Brain microvascular endothelial cell (primary cell): ENCODE results near the gene UHRF1.

Experiments
- DNase-seq: peaks from one replicate; pipeline ENCODE4 v3.0.0-alpha.2; 2020
- H3K27ac ChIP-seq: fragments of 250-450 bp; sonication (Bioruptor Pico); 2 replicates; pipeline ENCODE4 v1.5.1; 2020; ENCODE audit warnings: mild to moderate bottlenecking, moderate library complexity
- H3K27me3 ChIP-seq: fragments of 250-450 bp; sonication (Bioruptor Pico); replicated peaks from 2 replicates; pipeline ENCODE4 v1.5.1; 2020; ENCODE audit warnings: mild to moderate bottlenecking
- H3K36me3 ChIP-seq: fragments of 250-450 bp; sonication (Bioruptor Pico); replicated peaks from 2 replicates; pipeline ENCODE4 v1.5.1; 2020; ENCODE audit warnings: mild to moderate bottlenecking
- H3K4me3 ChIP-seq: 2 replicates; pipeline ENCODE4 v1.5.1; 2011; ENCODE audit warnings: low read depth, mild to moderate bottlenecking, control low read depth, low read length, moderate library complexity
- in situ Hi-C: cut with HindIII; loops from 2 replicates; pipeline ENCODE4 v1.10.0; 2017; ENCODE audit warnings: low sequenced_read_pairs, low pct_ligation_motif_present
- TF ChIP-seq, protein P1 (sequence below): IDR thresholded peaks from 2 replicates; pipeline ENCODE4 v1.5.1; 2011; ENCODE audit warnings: low read depth, mild to moderate bottlenecking, moderate library complexity, low read length, control low read depth, inconsistent platforms; ENCODE audit errors: missing control alignments

The UHRF1 gene

DNA sequence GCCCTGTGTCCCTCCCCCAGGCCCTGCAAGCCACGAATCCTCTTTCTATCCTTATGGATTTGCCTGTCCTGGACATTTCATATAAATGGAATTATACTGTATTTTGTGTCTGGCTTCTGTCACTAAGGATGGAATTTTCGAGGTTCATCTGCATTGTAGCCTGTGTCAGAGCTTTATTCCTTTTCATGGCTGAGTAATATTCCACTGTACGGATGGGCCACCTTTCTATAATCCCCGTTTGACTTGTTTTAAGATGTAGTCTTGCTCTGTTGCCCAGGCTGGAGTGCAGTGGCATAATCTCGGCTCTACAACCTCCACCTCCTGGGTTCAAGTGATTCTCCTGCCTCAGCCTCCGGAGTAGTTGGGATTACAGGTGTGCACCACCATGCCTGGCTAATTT, 55.8 kb downstream of the UHRF1 start:
- Histone ChIP-seq H3K27ac (no peak overlapping the region), H3K4me3 (no peak overlapping the region), H3K27me3 (no peaks in the 10 kb centered on the region), H3K36me3 (peaks cover 6% of the 10 kb centered on the region)
- TF ChIP-seq, protein P1, sequence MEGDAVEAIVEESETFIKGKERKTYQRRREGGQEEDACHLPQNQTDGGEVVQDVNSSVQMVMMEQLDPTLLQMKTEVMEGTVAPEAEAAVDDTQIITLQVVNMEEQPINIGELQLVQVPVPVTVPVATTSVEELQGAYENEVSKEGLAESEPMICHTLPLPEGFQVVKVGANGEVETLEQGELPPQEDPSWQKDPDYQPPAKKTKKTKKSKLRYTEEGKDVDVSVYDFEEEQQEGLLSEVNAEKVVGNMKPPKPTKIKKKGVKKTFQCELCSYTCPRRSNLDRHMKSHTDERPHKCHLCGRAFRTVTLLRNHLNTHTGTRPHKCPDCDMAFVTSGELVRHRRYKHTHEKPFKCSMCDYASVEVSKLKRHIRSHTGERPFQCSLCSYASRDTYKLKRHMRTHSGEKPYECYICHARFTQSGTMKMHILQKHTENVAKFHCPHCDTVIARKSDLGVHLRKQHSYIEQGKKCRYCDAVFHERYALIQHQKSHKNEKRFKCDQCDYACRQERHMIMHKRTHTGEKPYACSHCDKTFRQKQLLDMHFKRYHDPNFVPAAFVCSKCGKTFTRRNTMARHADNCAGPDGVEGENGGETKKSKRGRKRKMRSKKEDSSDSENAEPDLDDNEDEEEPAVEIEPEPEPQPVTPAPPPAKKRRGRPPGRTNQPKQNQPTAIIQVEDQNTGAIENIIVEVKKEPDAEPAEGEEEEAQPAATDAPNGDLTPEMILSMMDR = no peak
- in situ Hi-C loops = no loop called here
- DNase-seq = no peak

DNA sequence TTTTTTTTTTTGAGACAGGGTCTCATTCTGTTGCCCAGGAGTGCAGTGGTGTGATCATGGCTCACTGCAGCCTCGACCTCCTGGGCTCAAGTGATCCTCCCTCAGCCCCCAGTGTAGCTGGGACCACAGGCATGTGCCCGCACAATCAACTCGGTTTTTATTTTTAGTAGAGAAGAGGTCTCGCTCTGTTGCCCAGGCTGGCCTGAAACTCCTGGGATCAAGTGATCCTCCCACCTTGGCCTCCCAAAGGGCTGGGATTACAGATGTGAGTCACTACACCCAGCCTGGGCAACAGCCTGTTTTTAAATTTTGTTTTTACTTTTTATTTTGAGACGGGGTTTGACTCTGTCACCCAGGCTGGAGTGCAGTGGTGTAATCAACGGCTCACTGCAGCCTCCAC, 57.3 kb downstream of the UHRF1 start:
- TF ChIP-seq, protein P1 = no peak

DNA sequence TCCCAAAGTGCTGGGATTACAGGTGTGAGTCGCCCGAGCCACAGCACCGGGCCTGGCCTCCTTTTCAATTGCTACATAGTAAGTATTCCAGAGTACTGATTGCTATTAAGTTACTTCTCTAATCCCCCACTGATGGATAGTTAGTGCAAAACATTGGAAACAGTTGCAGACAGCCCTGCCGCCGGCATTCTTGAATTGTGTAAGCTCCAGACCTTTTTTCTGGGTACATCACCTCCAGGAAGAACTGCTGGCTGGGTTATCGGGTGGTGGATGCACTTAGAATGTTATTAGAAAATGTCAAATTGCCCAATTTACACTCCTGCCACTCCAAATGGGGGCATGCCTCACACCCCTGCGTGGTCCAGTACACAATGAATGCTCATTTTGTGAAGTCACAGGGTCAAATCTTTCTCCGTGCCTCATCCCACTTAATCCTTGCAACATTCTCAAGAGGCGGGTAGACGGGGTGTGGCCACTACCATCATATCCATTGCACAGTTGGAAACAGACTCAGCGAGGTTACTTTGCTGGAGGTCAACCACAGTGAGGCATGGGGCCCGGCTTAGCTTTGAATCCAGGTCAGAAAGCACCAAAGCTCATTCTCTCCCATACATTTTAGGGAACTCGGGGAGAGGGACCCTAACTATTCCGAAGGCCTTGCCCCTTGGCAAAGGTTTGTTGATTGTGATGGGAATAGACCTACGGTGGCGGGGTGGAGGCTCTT, 58.6 kb downstream of the UHRF1 start:
- Histone ChIP-seq H3K36me3 (no peaks in the 10 kb centered on the region), H3K27me3 (no peaks in the 10 kb centered on the region), H3K27ac (no peak overlapping the region), H3K4me3 (peak overlapping the region; percentile 40)
- in situ Hi-C loops = no loop called here
- TF ChIP-seq, protein P1 = no peak
- no peak for DNase-seq

More for the DNA sequence above, 57.3 kb downstream of the UHRF1 start:
- no peaks in the 10 kb centered on the region for H3K27me3 ChIP-seq
- H3K4me3 ChIP-seq = no peak overlapping the region
- no peak for DNase-seq
- H3K36me3 ChIP-seq = peaks cover 5% of the 10 kb centered on the region
- in situ Hi-C loops = no loop called here
- no peak overlapping the region for H3K27ac ChIP-seq

DNA sequence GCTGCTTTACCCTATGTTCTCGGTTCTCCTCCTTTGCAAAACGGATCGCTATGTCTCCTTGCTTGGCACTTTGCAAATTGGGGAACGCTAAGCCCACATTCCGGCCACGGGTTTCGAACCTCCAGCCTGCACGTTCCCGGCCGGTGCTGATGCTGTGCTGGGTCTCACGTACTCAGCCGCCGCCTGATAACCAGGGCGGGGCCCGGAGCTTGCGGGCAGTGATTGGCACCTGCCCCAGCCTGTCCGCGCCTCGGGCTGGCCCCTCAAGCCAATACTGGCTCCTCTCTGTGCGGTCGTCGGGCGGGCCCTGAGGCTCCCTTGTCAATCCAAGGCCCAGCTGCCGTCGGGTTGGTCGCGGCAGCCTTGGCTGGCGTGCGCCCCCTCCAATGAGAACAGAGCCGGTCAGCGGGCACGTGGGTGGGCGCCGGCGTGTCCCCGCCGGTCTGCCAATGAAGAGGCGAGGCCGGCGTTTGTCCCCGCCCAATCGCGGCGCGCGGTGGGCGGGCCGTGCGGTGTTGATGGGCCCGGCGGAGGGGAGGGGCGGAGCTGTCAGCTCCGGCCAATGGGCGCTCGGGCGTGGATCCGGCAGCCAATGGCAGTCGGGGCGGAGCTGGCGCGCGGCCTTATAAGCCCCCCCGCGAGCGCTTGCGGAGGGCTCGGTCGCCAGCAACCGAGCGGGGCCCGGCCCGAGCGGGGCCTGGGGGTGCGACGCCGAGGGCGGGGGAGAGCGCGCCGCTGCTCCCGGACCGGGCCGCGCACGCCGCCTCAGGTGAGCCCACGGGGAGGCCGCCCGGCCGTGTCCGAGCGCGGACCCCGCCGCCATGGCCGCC, 59.4 kb downstream of the UHRF1 start, which contains the start of gene KDM4B:
Gene KDM4B, plus strand, starts transcription at position 652 of the 830 bp plus-strand sequence. CDS start 63,778 bp downstream, outside the sequence.
- no peaks in the 10 kb centered on the region for H3K27me3 ChIP-seq
- DNase-seq = peak; percentile 99
- no peak within 1 kb of the TSS for H3K27ac ChIP-seq
- TF ChIP-seq, protein P1 = no peak
- in situ Hi-C loops = no loop called here
- peak within 1 kb of the TSS; percentile 71 for H3K4me3 ChIP-seq
- no peaks in the 10 kb centered on the region for H3K36me3 ChIP-seq

DNA sequence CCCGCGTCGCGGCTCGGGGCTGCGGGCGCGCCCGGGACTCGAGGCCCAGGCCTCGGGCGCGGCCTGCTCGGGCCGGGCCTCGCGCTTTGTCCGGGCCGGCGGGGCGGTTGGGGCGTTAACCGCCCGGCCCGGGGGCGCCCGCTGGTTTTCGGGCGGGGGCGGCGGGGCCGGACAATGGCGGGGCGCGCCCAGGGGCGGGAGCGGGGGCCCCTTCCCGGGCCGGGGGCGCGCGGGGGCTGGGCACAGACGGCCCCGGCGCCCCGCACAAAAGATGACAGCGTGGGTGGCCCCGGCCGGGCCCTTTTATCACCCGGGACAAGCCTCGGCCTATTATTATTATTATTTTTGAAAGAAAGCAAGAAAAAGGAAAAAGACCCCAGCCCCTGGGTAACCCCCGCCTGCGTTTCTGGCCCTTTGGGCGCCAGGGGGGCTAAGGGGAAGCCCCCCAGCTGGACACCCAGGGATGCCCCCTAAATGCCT, 60.0 kb downstream of the UHRF1 start:
- in situ Hi-C loops = no loop called here
- Histone ChIP-seq H3K27me3 (no peaks in the 10 kb centered on the region), H3K27ac (no peak overlapping the region), H3K4me3 (peak overlapping the region; percentile 71), H3K36me3 (no peaks in the 10 kb centered on the region)
- TF ChIP-seq, protein P1 = no peak
- DNase-seq = no peak
